ENCODE measurements around the gene EIF4E.
"Not testable (repeated sequence)": the region's sequence is repeated elsewhere in the genome, so short reads cannot be mapped to it uniquely, and the experiment has no call there.

Gene EIF4E

DNA sequence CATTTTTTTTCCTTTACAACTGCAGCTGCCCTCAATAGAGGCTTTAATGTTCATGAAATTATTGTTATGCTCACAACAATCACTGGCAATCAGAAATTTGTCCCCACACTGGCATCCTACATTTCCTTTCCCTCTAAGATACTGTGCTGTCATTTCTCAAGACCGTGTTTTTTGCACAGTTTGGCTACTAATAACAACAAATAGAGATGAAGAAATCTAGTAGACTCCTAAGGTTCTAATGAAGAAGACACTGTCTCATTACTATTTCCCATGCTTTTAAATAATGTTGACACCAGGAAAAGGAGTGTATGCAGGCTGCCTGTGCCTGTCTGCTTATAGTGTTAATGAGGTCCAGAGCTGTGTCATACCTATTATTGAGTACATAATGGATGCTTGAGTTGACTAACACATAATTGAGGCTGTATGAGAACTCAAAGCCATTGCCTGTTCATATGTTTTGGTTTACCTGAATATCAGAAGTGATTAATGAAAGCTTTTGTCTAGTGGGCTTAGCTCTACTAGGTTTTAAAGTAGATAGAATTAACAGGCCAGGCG is 1.5 kb upstream of the EIF4E start:
- no peak for DNase-seq

DNA sequence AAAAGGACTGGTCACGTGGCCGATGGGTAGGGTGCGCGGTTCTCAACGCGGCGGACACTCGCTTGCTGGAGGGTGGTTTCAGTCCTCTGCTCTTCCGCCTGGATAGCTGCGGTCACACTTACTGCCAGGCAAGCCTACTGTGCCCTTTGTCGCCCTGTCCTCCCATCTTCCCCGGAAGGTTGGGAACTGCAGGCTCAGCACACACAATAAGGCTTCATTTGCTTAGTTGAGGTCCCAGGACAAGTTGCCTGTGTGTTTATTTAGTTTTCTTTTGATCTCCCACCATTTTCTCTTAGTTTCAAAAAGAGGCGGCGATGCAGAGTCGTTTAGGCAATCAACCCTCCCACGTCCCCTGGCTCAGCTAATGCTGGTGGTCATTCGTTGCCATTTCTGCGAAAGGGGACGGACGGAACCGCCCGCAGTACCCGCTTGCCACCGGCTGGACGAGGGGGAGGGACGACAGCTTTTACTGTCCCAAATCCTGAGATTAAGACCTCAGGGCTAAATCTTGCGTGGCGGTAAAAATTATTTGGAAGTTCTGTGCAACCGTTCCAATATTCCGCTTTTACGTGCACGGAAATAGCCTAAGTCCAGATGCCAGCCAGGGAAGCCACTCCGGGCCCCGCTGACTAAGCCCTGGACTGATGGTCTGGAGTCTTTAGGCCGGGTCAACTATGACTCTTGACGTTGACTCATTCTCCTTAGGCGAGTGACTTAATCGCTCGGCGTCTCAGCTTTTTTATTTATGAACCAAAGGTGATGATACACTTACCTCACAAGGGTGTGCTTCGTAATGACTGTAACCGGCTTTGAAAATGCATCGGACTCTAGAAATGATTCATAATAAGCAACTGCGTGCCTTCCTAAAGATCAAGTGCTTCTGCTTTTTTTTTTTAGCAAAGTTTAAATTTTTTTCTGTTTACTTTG is 671 bp upstream of the EIF4E start:
- DNase-seq, result no peak

DNA sequence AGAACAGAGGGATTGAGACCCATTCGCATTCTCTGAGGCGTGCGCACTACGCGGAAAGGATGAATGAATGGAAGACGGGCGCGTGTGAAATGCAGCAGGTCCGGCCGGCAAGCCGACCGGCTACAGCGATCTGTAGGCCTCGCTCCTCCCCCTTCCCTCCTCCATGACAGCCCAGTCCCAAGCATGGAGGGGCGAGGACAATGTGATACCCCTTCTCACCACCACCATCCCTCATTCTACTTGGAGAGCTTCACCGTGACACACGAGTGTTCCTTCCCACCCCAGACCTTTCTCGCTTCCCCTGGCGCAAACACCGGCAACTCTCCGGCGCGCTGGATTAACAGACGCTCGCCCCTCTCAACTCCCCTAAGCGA is 815 bp downstream of the EIF4E start:
- DNase-seq, result peak; percentile 78

DNA sequence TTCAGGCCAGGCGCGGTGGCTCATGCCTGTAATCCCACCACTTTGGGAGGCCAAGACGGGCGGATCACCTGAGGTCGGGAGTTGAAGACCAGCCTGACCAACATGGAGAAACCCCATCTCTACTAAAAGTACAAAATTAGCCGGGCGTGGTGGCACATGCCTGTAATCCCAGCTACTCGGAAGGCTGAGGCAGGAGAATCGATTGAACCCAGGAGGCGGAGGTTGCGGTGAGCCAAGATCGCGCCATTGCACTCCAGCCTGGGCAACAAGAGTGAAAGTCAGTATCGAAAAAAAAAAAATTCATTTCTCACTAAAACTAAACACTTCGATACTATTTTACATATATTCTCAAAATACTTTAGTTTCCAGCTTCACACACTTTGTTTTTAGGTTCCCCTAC is 2.7 kb downstream of the EIF4E start:
- not testable (repeated sequence) for DNase-seq

DNA sequence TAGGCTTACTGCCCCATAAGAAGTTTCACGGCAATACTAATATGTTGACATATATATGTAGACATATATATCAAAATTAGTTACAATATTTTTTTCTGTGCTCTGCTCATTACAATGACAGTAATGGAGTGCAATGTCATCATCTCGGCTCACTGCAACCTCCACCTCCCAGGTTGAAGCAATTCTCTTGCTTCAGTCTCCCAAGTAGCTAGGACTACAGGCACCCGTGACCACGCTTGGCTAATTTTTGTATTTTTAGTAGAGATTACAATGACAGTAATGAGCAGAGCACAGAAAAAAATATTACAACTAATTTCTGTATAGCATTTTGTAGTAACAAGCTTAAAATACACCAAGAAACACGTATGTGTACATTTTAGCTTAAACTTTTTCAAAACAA is 7.6 kb downstream of the EIF4E start:
- no peak for DNase-seq

DNA sequence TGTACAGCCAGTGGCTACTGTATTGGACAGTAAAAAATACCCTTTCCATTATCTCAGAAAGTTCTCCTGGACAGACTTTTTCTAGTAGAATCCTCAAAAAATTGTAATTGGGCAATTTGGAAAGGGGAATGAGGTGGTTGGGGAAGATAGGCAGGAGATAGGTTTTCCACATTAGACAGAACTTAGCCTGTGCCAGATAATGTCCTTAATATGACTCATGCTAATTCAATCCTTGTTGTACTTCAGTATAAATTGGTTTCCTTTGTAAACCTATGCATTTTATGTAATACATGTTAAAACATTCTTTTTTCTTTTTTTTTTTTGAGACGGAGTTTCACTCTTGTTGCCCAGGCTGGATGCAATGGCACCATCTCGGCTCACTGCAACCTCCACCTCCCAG is 8.9 kb downstream of the EIF4E start:
- no peak for DNase-seq

DNA sequence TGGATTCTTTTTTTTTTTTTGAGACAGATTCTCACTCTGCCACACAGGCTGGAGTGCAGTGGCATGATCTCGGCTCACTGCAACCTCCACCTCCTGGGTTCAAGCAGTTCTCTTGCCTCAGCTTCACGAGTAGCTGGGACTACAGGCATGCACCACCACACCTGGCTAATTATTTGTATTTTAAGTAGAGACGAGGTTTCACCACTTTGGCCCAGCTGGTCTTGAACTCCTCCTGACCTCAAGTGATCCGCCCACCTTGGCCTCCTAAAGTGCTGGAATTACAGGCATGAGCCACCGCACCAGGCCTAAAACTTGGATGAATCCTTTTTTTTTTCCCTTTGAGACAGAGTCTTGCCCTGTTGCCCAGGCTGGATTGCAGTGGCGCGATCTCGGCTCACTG is 18.2 kb downstream of the EIF4E start:
- DNase-seq, result not testable (repeated sequence)

DNA sequence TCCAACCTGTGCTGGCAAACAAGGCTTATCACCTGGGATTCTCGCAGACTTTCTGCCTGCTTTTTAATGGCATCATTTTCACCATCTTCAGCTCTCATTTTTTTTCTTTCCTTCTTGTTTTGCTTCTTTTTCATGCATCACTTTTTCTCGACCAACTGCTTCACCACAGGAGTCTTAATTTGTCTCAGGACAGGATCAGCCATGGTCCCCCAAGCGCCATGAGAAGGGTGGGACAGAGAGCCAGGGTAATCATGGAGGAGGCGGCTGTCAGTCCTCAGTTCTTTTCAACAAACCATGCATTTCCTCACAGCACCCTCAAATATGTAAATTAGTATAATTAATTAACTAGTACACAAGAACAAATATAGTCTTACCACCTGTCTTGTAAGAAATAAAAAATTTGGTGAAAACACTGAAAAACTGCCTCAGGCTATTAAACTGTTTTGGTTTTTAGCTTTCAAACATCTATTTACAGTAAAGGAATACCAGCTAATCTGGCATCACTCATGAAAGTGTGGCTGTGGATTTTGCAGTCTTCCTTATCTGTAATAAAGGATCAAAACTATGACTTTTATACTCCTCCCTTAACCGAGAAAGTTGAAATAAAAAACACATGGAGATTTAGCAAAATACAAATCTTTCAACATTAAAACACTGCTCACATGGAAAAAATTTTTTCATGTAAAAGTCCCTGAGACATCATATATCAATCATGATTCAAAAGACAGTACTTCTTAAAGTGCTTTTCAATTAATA is 19.1 kb downstream of the EIF4E start:
- DNase-seq, result no peak

DNA sequence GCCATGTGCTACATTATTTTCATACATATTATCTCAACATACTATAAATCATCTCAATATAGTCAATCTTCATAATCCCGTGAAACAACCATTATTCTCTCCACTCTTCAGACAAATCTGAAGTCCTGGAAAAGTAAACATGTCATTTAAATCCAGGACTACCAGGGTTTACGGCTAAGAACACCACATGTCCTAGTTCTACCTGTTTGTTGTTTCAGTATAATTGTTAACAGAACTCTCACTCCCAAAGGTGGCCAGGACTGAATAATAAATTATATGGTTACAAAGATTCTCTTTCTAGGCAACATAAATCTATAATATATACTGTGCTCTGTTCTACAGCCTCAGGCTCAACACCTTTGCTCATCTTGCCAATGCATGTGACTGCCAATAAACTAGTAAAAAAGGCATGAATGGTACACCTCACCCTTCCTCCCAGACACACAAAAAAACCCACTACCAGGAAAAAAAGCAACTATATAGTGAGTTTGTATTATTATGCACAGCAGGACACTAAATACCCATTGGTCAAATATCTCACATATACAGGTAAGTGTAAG is 20.1 kb downstream of the EIF4E start:
- DNase-seq, result no peak

DNA sequence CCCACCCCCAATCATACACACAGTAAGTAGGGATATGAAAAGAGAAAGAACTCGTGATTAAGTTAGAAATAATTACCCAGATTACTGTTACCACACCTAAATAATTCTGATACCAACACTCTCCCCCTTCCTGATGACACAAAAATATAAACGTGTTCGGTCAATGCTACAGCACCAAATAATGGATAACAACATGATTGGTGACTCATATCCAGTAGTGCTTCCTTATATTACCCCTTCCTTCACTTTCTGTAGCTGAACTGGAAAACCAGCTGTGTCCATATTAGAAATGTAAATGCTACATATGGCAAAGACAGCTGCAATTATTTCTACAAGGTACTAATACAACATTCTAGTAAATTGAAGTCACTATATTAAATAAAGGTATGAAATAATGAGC is 20.8 kb downstream of the EIF4E start:
- no peak for DNase-seq

DNA sequence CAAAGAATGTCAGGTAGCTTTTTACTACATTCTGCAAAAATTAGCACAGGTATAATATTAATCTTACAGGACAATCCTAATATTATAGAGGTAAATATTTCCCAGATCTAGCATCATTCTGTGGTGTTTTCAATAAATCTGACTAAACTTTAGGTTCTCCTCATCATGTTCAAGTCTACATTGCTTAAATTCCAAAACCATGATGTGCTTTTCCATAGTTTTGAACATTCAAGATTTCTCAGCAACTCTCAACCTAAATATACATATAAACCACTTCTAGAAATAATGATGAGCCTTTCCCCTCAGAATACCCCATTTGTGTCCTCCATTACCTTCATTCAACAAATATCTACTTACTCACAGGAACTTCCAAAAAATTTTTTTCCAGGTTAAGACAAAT is 23.1 kb downstream of the EIF4E start:
- DNase-seq, result no peak

DNA sequence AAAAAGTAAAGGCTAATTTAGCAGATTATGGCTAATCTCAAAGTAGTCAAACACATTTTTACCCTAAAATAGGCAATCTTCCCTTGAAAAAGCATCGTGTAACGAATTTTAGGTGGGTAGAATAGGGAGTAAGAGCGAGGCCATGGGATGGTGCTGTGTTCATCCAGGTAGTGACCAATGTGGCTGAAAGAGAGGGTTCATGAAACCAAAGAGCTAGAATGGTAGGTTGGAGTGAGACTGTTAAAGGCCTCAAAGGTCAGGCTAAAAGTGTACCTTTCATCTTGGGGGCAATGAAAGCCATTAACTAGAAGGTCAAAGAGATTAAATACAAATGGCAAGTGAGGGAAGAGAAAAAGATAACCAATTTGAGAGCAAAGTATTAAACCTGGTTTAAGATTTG is 23.6 kb downstream of the EIF4E start:
- DNase-seq, result no peak

DNA sequence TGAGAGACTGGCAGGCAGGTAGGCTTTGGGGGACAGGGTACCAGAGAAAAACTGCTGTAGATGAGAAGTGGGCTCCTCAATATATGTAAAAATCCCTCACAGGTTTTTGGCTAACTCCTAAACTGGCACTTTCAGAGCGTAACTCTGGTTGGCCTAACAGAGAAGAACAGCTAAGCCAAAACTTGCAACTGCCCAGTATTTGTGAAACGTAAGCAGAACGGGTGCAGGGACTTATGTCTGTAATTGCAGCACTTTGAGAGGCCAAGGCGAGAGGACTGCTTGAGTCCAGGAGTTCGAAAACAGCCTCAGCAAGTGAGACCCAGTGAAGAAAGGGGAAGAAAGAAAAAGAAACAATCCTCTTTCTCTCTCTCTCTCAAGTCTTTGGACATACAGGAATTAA is 25.0 kb downstream of the EIF4E start:
- no peak for DNase-seq

DNA sequence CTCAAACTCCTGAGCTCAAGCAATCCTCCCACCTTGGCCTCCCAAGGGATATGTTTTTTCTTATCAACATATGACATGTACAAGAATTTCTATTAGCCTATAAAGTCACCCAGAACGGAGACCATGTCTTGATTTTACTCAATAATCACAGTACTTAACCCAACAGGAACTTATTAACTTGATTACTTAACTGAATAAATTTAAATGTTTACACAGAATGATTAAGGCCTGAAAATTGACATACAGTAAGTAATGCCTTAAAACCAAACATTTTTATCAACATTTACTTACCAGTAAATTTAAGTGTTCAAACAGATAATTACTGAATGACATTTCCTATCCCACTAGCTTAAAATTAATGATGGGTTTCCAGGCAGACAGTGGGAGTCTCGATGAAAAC is 25.4 kb downstream of the EIF4E start:
- DNase-seq, result no peak

DNA sequence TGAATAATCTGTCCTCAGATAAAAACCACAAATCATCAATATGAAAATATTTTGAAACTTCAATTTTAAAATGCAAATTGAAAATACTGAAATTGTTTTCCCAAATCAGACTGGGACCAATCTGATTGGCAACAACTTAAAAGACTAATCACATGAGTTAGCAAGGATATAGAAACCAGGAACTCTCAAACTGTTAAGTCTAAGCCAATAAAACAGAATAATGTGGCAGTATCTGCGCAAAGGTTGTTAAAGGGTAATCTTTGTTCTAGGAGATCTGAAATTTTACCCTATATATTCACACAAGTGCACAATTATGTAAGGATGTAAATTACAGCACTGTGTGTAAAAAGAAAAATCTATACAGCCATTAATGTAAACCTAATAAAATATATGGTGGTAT is 29.7 kb downstream of the EIF4E start:
- DNase-seq, result no peak

DNA sequence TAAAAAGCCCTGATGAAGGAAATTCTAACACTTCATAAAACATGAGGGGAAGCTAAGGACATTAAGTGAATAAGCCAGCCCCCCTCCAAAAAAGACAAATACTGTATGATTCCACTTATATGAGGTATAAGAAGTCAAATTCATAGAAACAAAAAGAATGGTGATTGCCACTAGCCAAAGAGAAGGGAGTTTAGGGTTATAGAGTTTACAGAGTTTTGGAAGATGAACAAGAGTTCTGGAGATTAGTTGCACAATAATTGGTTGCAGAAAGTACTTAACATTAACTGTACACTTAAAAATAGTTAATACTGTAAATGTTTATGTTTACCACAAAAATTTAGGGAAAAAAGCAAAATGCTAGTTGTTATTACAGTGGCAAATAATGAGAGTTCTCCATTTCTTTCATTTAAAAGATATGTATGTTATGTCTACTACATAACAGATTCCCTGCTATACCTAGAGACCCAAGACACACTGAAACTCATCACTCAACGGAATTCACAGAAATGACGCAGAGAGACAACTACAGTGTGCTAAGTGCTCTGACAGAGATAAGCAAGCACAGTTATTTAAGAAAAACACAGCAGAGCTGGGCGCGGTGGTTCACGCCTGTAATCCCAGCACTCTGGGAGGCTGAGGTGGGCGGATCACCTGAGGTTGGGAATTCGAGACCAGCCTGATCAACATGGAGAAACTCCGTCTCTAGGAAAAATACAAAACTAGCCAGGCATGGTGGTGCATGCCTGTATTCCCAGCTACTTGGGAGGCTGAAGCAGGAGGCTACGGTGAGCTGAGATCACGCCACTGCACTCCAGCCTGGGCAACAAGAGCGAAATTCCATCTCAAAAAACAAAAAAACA is 37.2 kb downstream of the EIF4E start:
- no peak for DNase-seq

DNA sequence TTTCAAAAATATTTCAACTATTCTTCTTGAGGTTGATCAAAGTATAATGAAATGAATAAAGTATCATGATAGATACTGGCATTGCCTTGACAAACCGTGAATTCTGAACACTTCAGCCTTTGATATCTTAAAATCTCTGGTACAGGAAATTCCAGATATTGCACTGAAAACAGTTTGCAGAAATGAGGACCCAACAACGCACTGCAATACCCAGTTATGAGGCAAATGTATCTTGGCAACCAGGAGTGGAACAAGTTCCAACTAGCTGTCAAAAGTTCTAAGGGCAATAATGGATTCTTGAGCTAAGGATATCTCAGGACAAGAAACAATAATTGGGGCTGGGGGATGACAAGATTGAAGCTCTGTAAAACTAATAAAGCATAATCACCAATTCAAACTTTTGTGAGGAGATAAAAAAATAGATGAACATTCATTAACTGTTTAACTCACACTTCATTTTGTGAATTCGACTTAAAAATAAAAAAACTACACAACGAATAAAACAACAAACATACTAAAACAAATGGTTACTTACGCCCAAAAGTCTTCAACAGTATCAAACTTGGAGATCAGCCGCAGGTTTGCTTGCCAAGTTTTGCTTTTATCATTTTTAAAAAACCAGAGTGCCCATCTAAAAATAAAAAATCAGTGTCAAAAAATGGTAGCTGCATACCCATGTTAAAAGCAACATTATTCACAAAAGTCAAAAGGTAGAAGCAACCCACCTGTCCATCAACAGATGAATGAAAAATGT is 38.1 kb downstream of the EIF4E start:
- no peak for DNase-seq

DNA sequence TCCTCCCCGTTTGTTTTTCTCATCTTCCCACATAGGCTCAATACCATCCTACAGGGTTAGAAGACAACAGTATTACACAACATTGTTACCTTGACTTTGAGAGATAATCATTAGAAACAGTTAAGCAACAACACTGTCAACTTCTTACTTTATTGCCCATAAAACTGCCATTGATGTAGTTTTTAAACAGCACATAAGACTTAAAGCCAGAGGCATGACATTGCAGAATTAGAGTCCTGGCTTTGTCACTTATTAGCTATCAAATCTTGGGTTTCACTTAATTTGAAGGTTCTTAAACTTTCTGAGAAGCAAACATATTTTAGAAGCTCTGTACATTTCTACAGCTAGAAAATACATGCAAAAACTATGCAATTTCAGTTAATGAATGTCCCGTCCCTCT is 41.8 kb downstream of the EIF4E start:
- no peak for DNase-seq

DNA sequence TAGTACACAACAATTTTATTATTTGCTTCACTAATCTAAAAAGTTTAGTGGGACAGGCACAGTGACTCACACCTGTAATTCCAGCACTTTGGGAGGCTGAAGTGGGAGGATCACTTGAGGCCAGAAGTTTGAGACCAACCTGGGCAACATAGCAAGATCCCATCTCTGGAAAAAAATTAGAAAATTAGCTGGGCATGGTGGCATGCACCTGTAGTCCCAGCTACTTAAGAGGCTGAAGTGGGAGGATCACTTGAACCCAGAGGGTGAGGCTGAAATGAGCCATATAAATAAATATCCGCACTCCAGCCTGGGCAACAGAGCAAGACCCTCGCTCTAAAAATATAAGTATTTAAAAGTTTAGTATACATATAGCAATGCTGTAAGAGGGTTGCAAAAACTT is 42.6 kb downstream of the EIF4E start:
- not testable (repeated sequence) for DNase-seq

DNA sequence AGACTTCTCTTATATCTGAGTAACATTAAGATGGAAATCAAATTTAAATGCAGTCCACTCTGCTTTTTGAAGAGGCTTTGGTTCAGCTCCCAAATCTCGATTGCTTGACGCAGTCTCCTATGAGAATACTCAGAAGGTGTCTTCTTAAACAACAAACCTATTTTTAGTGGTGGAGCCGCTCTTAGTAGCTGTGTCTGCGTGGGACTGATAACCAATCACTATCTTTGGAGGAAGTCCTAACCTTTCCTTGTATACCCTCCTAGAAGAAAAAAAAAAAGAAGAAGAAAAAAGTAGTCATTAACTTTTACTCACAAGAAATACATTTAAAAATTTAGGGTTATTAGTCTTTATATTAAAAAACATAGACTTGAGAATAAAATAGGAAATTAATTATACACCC is 48.0 kb downstream of the EIF4E start:
- not testable (repeated sequence) for DNase-seq

DNA sequence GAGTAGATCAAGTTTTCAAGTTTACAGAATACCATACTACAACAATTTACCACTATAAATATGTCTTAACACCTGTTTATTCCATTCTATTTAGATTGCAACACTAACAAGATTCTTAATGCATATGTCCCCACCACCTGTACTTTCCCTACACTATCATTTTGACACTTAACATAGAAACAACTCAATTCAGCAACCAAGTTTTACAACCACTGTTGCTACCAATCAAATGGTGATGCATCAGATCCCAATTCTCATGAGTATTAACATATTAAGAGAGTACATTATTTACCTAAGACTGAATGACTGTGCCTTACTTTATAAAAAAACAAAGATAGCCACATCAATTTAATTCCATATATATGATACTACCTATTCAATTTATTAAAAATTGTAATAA is 49.4 kb downstream of the EIF4E start:
- DNase-seq, result no peak

DNA sequence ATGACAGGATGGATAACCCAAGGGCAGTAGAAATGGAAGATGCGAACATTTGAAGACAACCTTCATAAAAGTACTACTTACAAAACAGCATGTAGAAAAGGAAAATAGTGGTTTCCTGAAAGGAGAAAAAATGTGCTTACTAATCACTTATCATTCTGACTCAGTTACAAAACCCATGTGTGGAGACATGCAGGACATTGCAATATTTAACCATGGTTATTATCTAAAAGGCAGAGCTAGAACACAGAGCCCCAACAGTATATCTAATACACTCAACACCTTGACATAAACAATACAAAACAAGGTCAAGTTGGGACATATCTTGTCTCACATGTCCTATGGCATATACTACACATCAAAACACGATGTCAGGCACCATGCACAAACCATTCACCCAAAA is 55.9 kb downstream of the EIF4E start:
- DNase-seq, result no peak

Data from NCI-H1092 treated with DMSO at 0.1 percent for 48 hours (cell line).